Ishikawa (cell line): ENCODE results near the gene COPS9.

Experiments
- CEBPB ChIP-seq: IDR thresholded peaks from 2 replicates; pipeline ENCODE4 v1.6.1; 2012
- EP300 ChIP-seq: IDR thresholded peaks from 2 replicates; pipeline ENCODE4 v1.6.1; 2012; ENCODE audit warnings: borderline replicate concordance
- RAD21 ChIP-seq: IDR thresholded peaks from 2 replicates; pipeline ENCODE4 v1.6.1; 2012; ENCODE audit warnings: low read depth
- TCF12 ChIP-seq: IDR thresholded peaks from 2 replicates; pipeline ENCODE4 v1.6.1; 2012; ENCODE audit warnings: low read depth
- TEAD4 ChIP-seq: IDR thresholded peaks from 2 replicates; pipeline ENCODE4 v1.6.1; 2012
- YY1 ChIP-seq: IDR thresholded peaks from 2 replicates; pipeline ENCODE4 v1.6.1; 2012; ENCODE audit warnings: low read depth
- ZBTB7A ChIP-seq: IDR thresholded peaks from 2 replicates; pipeline ENCODE4 v1.6.1; 2012; ENCODE audit warnings: low read depth
- TF ChIP-seq, protein P1 (sequence below): IDR thresholded peaks from 2 replicates; pipeline ENCODE4 v1.6.1; 2012
- TF ChIP-seq, protein P2 (sequence below): IDR thresholded peaks from 2 replicates; pipeline ENCODE4 v1.6.1; 2012; ENCODE audit warnings: low read depth, mild to moderate bottlenecking

DNA sequence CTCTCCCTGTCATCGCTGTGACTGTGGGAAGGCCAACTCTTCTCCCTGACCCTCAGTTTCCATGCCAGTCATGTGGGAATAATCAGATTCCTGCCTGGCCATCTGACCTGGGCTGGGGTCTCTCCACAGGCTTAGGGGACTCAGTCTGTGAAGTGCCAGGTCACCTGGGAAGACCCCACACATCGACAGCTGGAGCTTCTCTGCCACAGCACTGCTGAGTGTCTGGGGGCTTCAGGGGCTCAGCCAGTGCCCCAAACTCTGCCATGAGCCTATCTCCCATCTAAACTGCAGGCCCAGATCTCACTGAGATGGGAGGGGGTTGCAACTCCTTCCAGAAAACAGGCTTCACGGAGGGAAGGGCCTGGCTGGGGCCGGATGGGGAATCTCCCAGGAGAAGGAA is 46.4 kb upstream of the COPS9 start:
- TF ChIP-seq EP300 (no peak), TCF12 (no peak), RAD21 (no peak), CEBPB (no peak), ZBTB7A (no peak), YY1 (no peak), TEAD4 (no peak)
- TF ChIP-seq, protein P1, sequence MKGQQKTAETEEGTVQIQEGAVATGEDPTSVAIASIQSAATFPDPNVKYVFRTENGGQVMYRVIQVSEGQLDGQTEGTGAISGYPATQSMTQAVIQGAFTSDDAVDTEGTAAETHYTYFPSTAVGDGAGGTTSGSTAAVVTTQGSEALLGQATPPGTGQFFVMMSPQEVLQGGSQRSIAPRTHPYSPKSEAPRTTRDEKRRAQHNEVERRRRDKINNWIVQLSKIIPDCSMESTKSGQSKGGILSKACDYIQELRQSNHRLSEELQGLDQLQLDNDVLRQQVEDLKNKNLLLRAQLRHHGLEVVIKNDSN = no peak
- TF ChIP-seq, protein P2, sequence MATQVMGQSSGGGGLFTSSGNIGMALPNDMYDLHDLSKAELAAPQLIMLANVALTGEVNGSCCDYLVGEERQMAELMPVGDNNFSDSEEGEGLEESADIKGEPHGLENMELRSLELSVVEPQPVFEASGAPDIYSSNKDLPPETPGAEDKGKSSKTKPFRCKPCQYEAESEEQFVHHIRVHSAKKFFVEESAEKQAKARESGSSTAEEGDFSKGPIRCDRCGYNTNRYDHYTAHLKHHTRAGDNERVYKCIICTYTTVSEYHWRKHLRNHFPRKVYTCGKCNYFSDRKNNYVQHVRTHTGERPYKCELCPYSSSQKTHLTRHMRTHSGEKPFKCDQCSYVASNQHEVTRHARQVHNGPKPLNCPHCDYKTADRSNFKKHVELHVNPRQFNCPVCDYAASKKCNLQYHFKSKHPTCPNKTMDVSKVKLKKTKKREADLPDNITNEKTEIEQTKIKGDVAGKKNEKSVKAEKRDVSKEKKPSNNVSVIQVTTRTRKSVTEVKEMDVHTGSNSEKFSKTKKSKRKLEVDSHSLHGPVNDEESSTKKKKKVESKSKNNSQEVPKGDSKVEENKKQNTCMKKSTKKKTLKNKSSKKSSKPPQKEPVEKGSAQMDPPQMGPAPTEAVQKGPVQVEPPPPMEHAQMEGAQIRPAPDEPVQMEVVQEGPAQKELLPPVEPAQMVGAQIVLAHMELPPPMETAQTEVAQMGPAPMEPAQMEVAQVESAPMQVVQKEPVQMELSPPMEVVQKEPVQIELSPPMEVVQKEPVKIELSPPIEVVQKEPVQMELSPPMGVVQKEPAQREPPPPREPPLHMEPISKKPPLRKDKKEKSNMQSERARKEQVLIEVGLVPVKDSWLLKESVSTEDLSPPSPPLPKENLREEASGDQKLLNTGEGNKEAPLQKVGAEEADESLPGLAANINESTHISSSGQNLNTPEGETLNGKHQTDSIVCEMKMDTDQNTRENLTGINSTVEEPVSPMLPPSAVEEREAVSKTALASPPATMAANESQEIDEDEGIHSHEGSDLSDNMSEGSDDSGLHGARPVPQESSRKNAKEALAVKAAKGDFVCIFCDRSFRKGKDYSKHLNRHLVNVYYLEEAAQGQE = no peak
